ENCODE data around the gene PHACTR3. TPM values are rescaled to one million over a fixed set of nuclear protein-coding genes. Genes with fewer than 3 reads are reported as not detected.

The PHACTR3 gene
- total and polyA plus RNA-seq, 2 donors (not counting 3 experiments of a cell fraction or from before 2014, with no cell fraction given): not detected

GRCh38 chr20:59871096-59871495, 266.8 kb downstream of the PHACTR3 start:
- Histone ChIP-seq H3K27ac (ENCODE audit: insufficient read depth, low read depth, low read length) (no peak overlapping the region), H3K27me3 (ENCODE audit: control insufficient read depth in 2 of 2, insufficient read depth in 2 of 2, low read length in 2 of 2) (no peaks in the 10 kb centered on the region), H3K9me3 (replicated peaks; ENCODE audit: control insufficient read depth, insufficient read depth, low read length) (no peaks in the 10 kb centered on the region), H3K79me2 (ENCODE audit: control insufficient read depth, insufficient read depth, low read length) (no peaks in the 10 kb centered on the region), H2AFZ (ENCODE audit: low read depth, low read length) (no peak overlapping the region), H3K4me1 (ENCODE audit: control insufficient read depth, extremely low read depth, insufficient read depth, low read length) (no peaks in the 10 kb centered on the region), H3K9ac (replicated peaks; ENCODE audit: extremely low read depth, insufficient read depth, low read length) (no peak overlapping the region), H3K9me1 (replicated peaks; ENCODE audit: control insufficient read depth, extremely low read depth, insufficient read depth, low read length) (no peaks in the 10 kb centered on the region), H3K4me2 (ENCODE audit: insufficient read depth, low read length) (no peak overlapping the region), H4K20me1 (replicated peaks; ENCODE audit: control insufficient read depth, extremely low read depth, insufficient read depth, low read length) (no peaks in the 10 kb centered on the region), H3K36me3 (ENCODE audit: control insufficient read depth in 2 of 2, extremely low read depth in 1 of 2, insufficient read depth in 2 of 2, low read length in 2 of 2) (no peaks in the 10 kb centered on the region), H3K4me3 (replicated peaks in 1 of 3; ENCODE audit: insufficient read depth in 1 of 3, low read depth in 1 of 3, low read length in 3 of 3) (no peak overlapping the region)
- TF ChIP-seq, protein P1, sequence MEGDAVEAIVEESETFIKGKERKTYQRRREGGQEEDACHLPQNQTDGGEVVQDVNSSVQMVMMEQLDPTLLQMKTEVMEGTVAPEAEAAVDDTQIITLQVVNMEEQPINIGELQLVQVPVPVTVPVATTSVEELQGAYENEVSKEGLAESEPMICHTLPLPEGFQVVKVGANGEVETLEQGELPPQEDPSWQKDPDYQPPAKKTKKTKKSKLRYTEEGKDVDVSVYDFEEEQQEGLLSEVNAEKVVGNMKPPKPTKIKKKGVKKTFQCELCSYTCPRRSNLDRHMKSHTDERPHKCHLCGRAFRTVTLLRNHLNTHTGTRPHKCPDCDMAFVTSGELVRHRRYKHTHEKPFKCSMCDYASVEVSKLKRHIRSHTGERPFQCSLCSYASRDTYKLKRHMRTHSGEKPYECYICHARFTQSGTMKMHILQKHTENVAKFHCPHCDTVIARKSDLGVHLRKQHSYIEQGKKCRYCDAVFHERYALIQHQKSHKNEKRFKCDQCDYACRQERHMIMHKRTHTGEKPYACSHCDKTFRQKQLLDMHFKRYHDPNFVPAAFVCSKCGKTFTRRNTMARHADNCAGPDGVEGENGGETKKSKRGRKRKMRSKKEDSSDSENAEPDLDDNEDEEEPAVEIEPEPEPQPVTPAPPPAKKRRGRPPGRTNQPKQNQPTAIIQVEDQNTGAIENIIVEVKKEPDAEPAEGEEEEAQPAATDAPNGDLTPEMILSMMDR (IDR thresholded peaks at IDR 0.05; ENCODE audit: extremely low read depth in 1 of 2, insufficient read depth in 1 of 2, low read depth in 1 of 2, low read length in 2 of 2): no peak
- no peak for TF ChIP-seq JUN (IDR thresholded peaks at IDR 0.05; ENCODE audit: borderline replicate concordance, insufficient read depth, insufficient read length, low read depth)
- TF ChIP-seq GATA2 (IDR thresholded peaks at IDR 0.05; ENCODE audit: insufficient read depth, insufficient read length, low read depth, low read length): no peak
- TF ChIP-seq EZH2 (IDR thresholded peaks at IDR 0.05; ENCODE audit: borderline replicate concordance, low read depth, low read length, severe bottlenecking): no peak
- TF ChIP-seq FOS (IDR thresholded peaks at IDR 0.05; ENCODE audit: borderline replicate concordance, insufficient read depth, low read length): no peak
- TF ChIP-seq MYC (IDR thresholded peaks at IDR 0.05; ENCODE audit: low read depth, low read length): no peak
- no peak for TF ChIP-seq POLR2AphosphoS5 (IDR thresholded peaks at IDR 0.05; ENCODE audit: insufficient read depth, low read depth, low read length)
- no peak for TF ChIP-seq POLR2A (IDR thresholded peaks at IDR 0.05; ENCODE audit: low read depth, low read length)
- TF ChIP-seq MAX (IDR thresholded peaks at IDR 0.05; ENCODE audit: insufficient read depth, insufficient read length): no peak
- dilution Hi-C loops (cut with MboI; ENCODE audit: extremely low pct_ligation_motif_present, low sequenced_read_pairs) (no loop called here), intact Hi-C loops (cut with micrococcal nuclease) (no loop called here)
- ChIA-PET POLR2A (no interaction called here), CTCF (no interaction called here)
- FAIRE-seq (no peak), DNase-seq (ENCODE audit: low read depth, low spot score) (no peak)
- BruUV-seq (replicated peaks): no TSS peak
